Parathyroid adenoma (tissue), 2 donors: ENCODE data around the gene VEGFA.

Source experiments
- H2AFZ ChIP-seq: fragments of 300-600 bp; sonication (generic); one replicate; pipeline ENCODE4 v1.7.0; 2017; ENCODE audit warnings: antibody characterized with exemption, mild to moderate bottlenecking
- H3K27ac ChIP-seq: fragments of 300-600 bp; sonication (generic); one replicate; pipeline ENCODE4 v1.7.0; 2017
- H3K27me3 ChIP-seq: fragments of 300-600 bp; sonication (generic); one replicate; pipeline ENCODE4 v1.7.0; 2017; ENCODE audit warnings: low read length; ENCODE audit not compliant: control insufficient read depth, insufficient read depth
- H3K36me3 ChIP-seq: fragments of 300-600 bp; sonication (generic); one replicate; pipeline ENCODE4 v1.7.0; 2017; ENCODE audit warnings: low read length; ENCODE audit not compliant: control insufficient read depth, insufficient read depth
- H3K4me1 ChIP-seq: fragments of 300-600 bp; sonication (generic); one replicate; pipeline ENCODE4 v1.7.0; 2017; ENCODE audit warnings: control low read depth
- H3K4me2 ChIP-seq: fragments of 300-600 bp; sonication (generic); one replicate; pipeline ENCODE4 v1.7.0; 2017; ENCODE audit warnings: low read length
- H3K4me3 ChIP-seq: fragments of 300-600 bp; sonication (generic); one replicate; pipeline ENCODE4 v1.7.0; 2017; ENCODE audit warnings: low read depth, low read length
- H3K79me2 ChIP-seq: fragments of 300-600 bp; sonication (generic); one replicate; pipeline ENCODE4 v1.7.0; 2017; ENCODE audit warnings: control low read depth
- H3K9ac ChIP-seq: fragments of 300-600 bp; sonication (generic); one replicate; pipeline ENCODE4 v1.7.0; 2017; ENCODE audit warnings: mild to moderate bottlenecking
- H3K9me3 ChIP-seq: fragments of 300-600 bp; sonication (generic); one replicate; pipeline ENCODE4 v1.7.0; 2017; ENCODE audit warnings: low read length; ENCODE audit not compliant: control insufficient read depth
- CTCF ChIP-seq: fragments of 300-600 bp; sonication (generic); IDR thresholded peaks from one replicate; pipeline ENCODE4 v1.7.0; 2017; ENCODE audit warnings: antibody characterized with exemption, mild to moderate bottlenecking
- donor health status: primary hyperparathyroidism.

VEGFA gene

GRCh38 chr6:43781941-43782704, 12.1 kb downstream of the VEGFA start:
- peaks cover 24% of the 10 kb centered on the region for H3K79me2 ChIP-seq
- no peak for TF ChIP-seq CTCF
- H3K4me1 ChIP-seq: peaks cover 20% of the 10 kb centered on the region
- no peaks in the 10 kb centered on the region for H3K27me3 ChIP-seq
- H3K9me3 ChIP-seq: no peaks in the 10 kb centered on the region
- no peak overlapping the region for H3K27ac ChIP-seq
- H3K36me3 ChIP-seq: no peaks in the 10 kb centered on the region
- no peak overlapping the region for H2AFZ ChIP-seq
- H3K4me2 ChIP-seq: no peak overlapping the region
- H3K9ac ChIP-seq: no peak overlapping the region
- no peak overlapping the region for H3K4me3 ChIP-seq

GRCh38 chr6:43782764-43783513, 12.9 kb downstream of the VEGFA start:
- Histone ChIP-seq H3K4me3 (no peak overlapping the region), H3K27me3 (no peaks in the 10 kb centered on the region), H3K36me3 (no peaks in the 10 kb centered on the region), H3K27ac (no peak overlapping the region), H3K79me2 (peaks cover 16% of the 10 kb centered on the region), H2AFZ (no peak overlapping the region), H3K4me2 (no peak overlapping the region), H3K9ac (no peak overlapping the region), H3K4me1 (peaks cover 17% of the 10 kb centered on the region), H3K9me3 (no peaks in the 10 kb centered on the region)
- no peak for TF ChIP-seq CTCF

GRCh38 chr6:43784049-43784855, 14.2 kb downstream of the VEGFA start:
- TF ChIP-seq CTCF: no peak
- Histone ChIP-seq H3K36me3 (no peaks in the 10 kb centered on the region), H3K9ac (no peak overlapping the region)

GRCh38 chr6:43785220-43785752, 15.3 kb downstream of the VEGFA start:
- H3K27me3 ChIP-seq: no peaks in the 10 kb centered on the region
- no peak for TF ChIP-seq CTCF
- H3K36me3 ChIP-seq: no peaks in the 10 kb centered on the region
- no peak overlapping the region for H3K9ac ChIP-seq
- H3K4me1 ChIP-seq: peaks cover 3% of the 10 kb centered on the region
- no peak overlapping the region for H3K4me3 ChIP-seq
- H3K79me2 ChIP-seq: peaks cover 7% of the 10 kb centered on the region
- H2AFZ ChIP-seq: no peak overlapping the region
- no peaks in the 10 kb centered on the region for H3K9me3 ChIP-seq
- no peak overlapping the region for H3K4me2 ChIP-seq
- no peak overlapping the region for H3K27ac ChIP-seq

More at GRCh38 chr6:43784049-43784855, 14.2 kb downstream of the VEGFA start:
- H3K4me1 ChIP-seq: peaks cover 12% of the 10 kb centered on the region
- H3K4me3 ChIP-seq: no peak overlapping the region
- no peak overlapping the region for H3K27ac ChIP-seq
- H3K27me3 ChIP-seq: no peaks in the 10 kb centered on the region
- H3K79me2 ChIP-seq: peaks cover 12% of the 10 kb centered on the region
- H2AFZ ChIP-seq: no peak overlapping the region
- H3K9me3 ChIP-seq: no peaks in the 10 kb centered on the region
- H3K4me2 ChIP-seq: no peak overlapping the region
